ENCODE data around the gene PITPNC1. TPM values are rescaled to one million over a fixed set of nuclear protein-coding genes. Genes with fewer than 3 reads are reported as not detected.
A peak's percentile ranks its signal among the peaks of the same experiment; 100 is the strongest.
"Not testable (repeated sequence)": the region's sequence is repeated elsewhere in the genome, so short reads cannot be mapped to it uniquely, and the experiment has no call there.

The PITPNC1 gene
- total and polyA plus RNA-seq, 8 donors, result 9.7 to 21.9 (median 11.3) TPM

DNA sequence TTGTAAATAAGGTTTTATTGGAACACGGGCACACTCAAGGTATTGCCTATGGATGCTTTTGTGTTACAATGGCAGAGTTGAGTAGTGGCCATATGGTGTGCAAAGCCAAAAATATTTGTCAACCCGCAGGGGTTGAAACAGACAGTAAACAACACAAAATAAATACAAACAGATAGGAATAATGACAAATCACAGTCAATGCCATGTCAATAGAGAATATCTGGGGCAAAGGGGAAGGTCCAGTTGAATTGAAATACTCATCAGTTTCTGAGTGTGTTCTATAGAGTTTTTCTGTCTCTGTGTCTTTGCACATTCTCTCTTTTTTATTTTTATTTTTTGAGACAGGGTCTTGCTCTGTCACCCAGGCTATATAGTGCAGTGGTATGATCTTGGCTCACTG lies 37.5 kb downstream of the PITPNC1 start:
- no peaks in the 10 kb centered on the region for H3K9me3 ChIP-seq
- H3K36me3 ChIP-seq, result no peaks in the 10 kb centered on the region
- DNase-seq (no peak), ATAC-seq (no peak)
- H3K27me3 ChIP-seq, result no peaks in the 10 kb centered on the region
- TF ChIP-seq, protein P1, sequence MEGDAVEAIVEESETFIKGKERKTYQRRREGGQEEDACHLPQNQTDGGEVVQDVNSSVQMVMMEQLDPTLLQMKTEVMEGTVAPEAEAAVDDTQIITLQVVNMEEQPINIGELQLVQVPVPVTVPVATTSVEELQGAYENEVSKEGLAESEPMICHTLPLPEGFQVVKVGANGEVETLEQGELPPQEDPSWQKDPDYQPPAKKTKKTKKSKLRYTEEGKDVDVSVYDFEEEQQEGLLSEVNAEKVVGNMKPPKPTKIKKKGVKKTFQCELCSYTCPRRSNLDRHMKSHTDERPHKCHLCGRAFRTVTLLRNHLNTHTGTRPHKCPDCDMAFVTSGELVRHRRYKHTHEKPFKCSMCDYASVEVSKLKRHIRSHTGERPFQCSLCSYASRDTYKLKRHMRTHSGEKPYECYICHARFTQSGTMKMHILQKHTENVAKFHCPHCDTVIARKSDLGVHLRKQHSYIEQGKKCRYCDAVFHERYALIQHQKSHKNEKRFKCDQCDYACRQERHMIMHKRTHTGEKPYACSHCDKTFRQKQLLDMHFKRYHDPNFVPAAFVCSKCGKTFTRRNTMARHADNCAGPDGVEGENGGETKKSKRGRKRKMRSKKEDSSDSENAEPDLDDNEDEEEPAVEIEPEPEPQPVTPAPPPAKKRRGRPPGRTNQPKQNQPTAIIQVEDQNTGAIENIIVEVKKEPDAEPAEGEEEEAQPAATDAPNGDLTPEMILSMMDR (IDR thresholded peaks at IDR 0.05), result no peak
- H3K27ac ChIP-seq, result no peak overlapping the region
- intact Hi-C loops (cut with DNase I), result no loop called here
- no peak overlapping the region for H3K4me3 ChIP-seq
- peaks cover 4 to 6% of the 10 kb centered on the region in 2 donors for H3K4me1 ChIP-seq

DNA sequence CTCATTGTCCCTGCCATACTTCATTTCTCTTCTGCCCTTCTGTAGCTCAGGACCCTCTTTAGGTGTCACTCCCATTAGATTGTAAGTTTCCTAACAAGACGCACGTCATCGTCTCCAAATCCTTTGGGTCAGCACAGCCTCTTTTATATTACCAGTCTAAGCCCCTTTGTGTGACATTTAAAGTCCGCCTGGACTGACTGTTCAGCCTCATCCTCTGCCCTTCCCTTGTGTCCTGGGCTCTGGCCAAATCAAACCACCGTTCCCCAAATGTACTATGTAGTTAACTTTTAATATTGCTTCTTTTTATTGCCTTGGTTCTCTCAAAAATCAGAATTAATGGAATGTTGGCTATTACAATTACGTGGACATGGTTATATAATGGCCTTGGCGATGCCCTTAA lies 38.2 kb downstream of the PITPNC1 start:
- intact Hi-C loops (cut with DNase I), result no loop called here
- Histone ChIP-seq H3K4me1 (peaks cover 4 to 7% of the 10 kb centered on the region in 2 donors), H3K36me3 (no peaks in the 10 kb centered on the region), H3K27me3 (no peaks in the 10 kb centered on the region), H3K27ac (no peak overlapping the region), H3K9me3 (no peaks in the 10 kb centered on the region), H3K4me3 (no peak overlapping the region)
- ATAC-seq, result no peak
- DNase-seq, result no peak
- TF ChIP-seq, protein P1 (IDR thresholded peaks at IDR 0.05), result no peak

DNA sequence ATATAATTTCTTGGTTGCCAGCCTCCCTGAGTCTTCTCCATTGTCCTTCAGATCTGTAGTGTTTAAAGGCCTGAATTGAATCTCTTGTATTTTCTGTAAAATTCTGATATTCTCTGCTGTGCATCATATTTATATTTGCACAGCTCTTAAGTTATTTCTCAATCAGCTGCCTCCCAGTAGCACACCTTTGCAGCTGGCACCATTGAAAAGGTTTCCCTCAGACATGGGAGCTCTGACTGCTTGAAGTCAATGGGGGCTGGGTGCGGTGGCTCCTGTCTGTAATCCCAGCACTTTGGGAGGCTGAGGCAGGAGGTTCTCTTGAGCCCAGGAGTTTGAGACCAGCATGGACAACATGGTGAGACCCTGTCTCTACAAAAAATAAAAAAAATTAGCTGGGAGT lies 40.4 kb downstream of the PITPNC1 start:
- no peak overlapping the region for H3K4me3 ChIP-seq
- H3K4me1 ChIP-seq, result peaks cover 0 to 23% of the 10 kb centered on the region in 2 donors
- ATAC-seq (peak; percentile 76), DNase-seq (no peak)
- H3K27me3 ChIP-seq, result no peaks in the 10 kb centered on the region
- H3K27ac ChIP-seq, result no peak overlapping the region
- TF ChIP-seq, protein P1 (IDR thresholded peaks at IDR 0.05), result no peak
- no peaks in the 10 kb centered on the region for H3K9me3 ChIP-seq
- no peaks in the 10 kb centered on the region for H3K36me3 ChIP-seq
- intact Hi-C loops (cut with DNase I), result no loop called here

DNA sequence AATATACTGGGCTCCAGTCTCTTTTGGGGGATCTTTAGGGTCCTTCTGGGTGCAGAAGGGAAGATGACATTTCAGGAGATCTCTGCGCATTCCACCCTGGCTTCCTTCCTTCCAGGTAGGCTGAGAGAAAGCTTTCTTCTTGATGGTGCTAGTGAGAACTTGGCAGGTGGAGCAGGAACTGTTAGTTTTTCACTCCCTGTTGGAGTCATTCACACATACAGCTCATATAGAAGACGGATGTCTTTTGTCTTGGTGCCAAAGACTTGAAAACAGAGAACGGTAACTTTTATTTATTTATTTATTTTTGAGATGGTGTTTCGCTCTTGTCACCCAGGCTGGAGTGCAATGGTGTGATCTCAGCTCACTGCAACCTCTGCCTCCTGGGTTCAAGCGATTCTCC lies 43.9 kb downstream of the PITPNC1 start:
- DNase-seq (no peak), ATAC-seq (no peak)
- Histone ChIP-seq H3K27ac (peak overlapping the region in 1 of 2 donors; percentile 79), H3K4me3 (no peak overlapping the region), H3K9me3 (no peaks in the 10 kb centered on the region), H3K36me3 (no peaks in the 10 kb centered on the region), H3K4me1 (peaks cover 0 to 26% of the 10 kb centered on the region in 2 donors), H3K27me3 (no peaks in the 10 kb centered on the region)
- TF ChIP-seq, protein P1 (IDR thresholded peaks at IDR 0.05), result no peak
- intact Hi-C loops (cut with DNase I), result no loop called here

DNA sequence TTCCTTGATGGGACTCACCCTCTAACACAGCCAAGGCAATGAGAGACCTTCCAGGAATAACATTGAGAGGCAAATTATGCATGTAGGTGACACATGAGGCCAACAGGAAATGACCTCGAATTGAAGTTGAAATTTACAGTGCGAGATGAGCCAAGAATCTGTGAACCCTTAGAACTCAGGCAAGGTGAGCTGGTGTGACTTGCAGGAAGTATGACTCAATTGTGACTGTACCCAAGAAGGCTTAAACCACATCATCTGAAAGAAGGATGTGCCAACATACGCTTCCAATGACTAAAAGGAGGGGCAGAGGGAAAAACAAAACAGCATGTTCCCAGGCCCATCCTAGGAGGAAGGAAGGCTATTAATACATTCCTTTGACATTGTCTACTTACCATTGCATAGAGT lies 44.8 kb downstream of the PITPNC1 start:
- DNase-seq (no peak), ATAC-seq (peak; percentile 82)
- Histone ChIP-seq H3K4me1 (peaks cover 0 to 26% of the 10 kb centered on the region in 2 donors), H3K9me3 (no peaks in the 10 kb centered on the region), H3K4me3 (no peak overlapping the region), H3K36me3 (no peaks in the 10 kb centered on the region), H3K27ac (peak overlapping the region in 1 of 2 donors; percentile 79), H3K27me3 (no peaks in the 10 kb centered on the region)
- intact Hi-C loops (cut with DNase I), result no loop called here
- TF ChIP-seq, protein P1 (IDR thresholded peaks at IDR 0.05), result no peak

DNA sequence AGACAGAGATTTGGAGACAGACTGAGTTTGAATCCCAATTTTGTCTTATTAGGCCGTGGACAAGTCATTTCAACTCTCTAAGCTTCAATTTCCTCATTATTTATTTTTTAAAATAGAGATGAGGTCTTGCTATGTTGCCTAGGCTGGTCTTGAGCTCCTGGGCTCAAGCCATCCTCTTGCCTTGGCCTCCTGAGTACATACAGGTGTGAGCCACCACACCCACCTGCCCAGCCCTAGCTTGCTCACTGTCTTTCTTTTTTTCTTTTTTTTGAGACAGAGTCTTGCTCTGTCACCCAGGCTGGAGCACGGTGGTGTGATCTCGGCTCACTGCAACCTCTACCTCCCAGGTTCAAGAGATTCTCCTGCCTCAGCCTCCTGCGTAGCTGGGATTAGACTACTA lies 45.2 kb downstream of the PITPNC1 start:
- H3K4me3 ChIP-seq; H3K36me3 ChIP-seq; H3K9me3 ChIP-seq; H3K27me3 ChIP-seq; ATAC-seq; DNase-seq; intact Hi-C loops (cut with DNase I): not testable (repeated sequence)
- Histone ChIP-seq H3K27ac (peak overlapping the region in 1 of 2 donors; percentile 79), H3K4me1 (peaks cover 0 to 26% of the 10 kb centered on the region in 2 donors)
